A172 (cell line): Measurements from ENCODE around the gene KANK4. TPM values are rescaled to one million over a fixed set of nuclear protein-coding genes. Genes with fewer than 3 reads are reported as not detected.

ENCODE experiments used
- DNase-seq: peaks from one replicate; pipeline ENCODE4 v3.0.0-alpha.2; 2015; ENCODE audit warnings: low spot score
- total RNA-seq: library from RNA; depleted of rRNA; stranded (reverse); fragments of >200 nt; shearing (Covaris generic); gene quantifications from 2 replicates; pipeline ENCODE4 v1.2.3, GENCODE V29; 2014

The KANK4 gene
- total RNA-seq, 1 experiment from 2014 or later, result 0.09 TPM

DNA sequence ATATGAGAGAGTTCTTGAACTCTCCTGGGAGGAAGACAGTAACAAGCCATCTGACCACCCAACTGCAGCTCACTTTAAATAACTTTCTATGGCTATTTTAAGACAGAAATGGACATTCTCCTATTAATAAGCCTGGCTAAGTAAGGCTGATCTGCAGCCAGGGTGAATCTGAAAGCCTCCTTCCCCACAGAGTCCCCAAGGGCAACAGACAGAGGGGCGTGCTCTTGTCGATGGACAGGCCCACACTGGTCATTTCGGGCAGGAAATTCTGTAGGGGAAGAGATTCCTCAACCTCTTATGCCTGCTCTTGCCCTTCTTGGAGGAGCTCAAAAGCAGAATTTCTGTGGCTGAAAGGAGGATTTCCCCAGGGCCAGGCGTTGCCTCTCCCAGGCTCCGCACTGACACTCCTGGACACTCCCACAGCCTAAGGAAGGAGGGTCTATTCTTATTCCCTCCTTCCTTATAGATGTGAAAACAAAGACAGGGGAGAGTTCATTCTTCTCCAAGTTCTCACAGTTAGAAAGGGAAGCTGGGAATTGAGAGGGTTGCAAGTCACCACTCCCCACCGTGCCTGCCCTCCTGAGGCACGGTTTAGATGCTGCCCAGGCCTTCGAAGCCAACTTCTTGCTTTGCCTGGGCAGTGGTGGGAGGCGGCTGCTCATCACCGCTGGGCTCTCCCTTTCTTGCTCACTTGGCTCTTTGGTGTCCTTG, 17.9 kb upstream of the KANK4 start:
- DNase-seq, result no peak

DNA sequence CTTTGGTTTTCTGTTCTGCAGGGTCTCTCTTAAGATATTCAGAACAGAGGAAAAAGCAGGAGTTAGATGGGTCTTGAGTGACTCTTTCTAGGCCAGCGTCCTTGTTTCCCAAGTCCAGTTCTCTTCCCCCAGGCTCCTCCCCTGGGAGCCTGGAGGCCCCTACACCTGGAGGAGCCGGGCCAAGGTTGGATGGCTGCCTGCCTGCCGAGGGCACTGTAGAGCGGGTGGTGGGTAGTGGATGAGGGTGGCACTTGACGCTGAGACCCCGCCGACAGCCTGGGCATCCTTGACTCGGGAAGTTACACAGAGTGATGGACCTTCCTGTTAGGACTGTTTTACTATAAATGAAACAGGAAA, 17.4 kb upstream of the KANK4 start:
- DNase-seq, result no peak

DNA sequence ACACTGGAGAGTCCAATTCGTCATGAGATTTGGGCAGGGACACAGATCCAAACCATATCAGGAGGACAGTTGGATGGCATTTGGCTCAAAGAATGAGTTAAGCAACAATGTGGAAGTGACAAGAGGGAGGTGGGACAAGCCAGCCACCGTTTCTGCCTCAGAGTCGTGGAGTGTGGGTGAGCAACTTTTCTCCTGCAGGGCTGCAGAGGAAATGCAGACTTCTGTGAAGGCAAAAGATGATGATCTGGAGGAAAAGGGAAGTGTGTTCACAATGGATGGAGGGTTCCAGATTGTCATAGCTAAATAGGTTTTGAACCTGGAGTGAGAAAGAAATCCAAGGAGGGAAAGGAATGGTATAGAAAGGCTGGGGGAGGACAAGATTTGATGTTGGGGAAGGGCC, 16.4 kb upstream of the KANK4 start:
- DNase-seq, result no peak

DNA sequence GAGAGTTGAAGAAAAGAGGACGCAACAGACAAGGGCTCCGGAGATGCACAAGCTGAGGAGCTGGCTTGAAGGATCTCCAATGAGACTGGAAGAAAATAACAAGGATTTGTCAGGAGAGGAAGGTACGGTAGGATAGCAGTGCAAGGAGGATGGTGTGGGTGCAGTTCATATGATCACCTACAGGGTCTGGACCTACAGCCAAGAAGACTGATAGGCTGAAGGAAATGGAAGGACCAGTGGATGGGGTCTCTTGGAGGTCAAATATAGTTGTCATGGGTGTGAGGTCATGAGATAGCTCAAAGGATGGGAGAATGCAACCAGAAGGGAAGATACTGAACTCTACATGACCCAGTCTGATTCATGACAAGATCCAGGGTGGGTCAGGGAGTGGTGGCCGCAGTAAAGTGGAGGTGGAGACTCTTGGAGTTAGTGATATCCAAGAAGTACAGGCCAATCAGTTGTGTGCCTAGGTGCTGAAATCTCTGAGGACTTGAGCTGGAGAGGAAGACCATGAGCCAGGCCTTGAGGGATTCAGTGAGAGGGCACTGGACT, 15.3 kb upstream of the KANK4 start:
- DNase-seq, result no peak

DNA sequence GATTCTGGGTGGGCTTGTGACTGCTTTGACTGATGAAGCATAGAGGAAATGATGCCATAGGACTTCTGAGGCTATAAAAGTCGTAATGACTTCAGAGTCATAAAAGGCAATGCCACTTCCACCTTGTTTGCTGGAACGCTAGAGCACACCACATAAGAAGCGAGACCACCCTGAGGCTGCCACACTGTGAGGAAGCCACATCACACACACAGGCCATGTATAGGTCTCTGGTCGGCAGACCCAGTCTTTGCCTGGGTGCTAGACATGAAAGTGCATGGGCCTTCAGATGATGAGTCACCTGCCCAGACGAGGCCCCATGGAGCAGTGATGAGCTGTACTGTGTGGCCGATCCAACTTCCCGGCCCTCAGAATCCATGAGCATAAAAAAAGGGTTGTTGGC, 14.2 kb upstream of the KANK4 start:
- DNase-seq, result peak; percentile 31

DNA sequence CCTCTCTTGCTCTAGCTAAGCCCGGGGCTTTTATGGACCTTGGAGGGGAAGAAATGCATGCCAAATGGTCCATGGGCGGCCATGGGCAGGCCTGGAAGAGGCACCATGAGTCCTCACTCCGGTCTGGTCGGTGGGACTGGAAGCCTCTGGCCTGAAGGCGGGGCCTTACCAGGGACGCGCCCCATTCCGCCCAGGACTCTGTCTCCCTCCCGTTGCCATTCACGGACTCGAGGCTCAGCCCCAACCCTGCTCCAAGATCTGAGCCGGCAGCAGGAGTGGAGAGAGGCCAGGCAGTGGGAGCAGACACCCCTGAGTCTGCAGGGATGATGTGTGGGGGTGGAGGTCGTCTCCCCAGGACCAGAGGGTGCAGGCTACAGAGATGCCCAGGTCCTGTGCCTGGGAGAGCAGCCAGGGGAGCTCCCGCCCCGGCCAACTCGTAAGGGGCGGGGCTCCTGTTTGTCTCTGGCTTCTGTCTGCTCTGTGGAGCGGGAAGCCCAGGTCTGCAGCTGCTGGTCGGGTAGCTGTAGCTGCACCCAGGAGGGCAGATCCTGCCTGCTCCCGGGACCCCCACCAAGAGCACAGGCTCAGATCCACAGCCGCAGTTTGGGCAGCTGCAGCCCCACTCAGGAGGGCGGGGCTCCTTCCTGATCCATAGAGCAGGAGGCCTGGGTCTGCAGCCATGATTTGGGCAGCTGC, 8.3 kb upstream of the KANK4 start:
- DNase-seq, result no peak

DNA sequence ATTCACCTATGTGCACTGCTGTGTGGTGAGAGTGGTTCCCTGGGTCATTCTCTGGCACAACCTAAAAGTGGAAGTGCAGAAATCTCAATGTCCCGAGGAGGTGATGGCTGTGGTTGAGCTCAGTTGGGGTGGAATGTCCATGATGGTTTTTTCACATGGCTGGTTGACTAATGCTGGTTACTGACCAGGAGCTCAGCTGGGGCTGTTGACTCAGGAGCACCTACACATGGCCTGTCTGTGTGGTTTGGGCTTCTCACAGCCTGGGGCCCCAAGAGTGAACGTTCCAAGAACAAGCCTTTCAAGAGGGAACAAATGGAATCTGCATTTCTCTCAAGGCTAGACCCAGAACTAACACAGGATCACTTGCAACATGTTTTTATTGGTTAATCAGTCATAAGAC, 6.4 kb upstream of the KANK4 start:
- peak; percentile 51 for DNase-seq

DNA sequence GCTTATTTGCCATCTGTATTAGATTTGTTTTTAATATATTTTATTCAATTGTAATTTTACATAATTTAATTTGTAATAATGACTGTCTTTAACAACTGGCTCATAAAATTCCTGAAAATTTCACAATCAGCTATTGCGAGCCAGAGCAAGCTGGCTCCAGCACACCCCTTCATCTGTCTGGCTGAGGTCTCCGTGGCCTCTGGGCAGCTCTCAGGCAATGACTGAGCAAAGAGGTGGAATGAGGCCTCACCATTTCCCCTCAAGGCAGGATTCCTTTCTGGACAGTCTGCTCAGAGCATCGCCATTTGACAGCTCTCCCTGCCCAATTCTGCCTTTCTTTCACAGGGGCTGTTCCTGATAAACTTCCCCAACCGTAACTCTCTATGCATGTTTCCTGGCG, 5.8 kb upstream of the KANK4 start:
- DNase-seq, result peak; percentile 25

DNA sequence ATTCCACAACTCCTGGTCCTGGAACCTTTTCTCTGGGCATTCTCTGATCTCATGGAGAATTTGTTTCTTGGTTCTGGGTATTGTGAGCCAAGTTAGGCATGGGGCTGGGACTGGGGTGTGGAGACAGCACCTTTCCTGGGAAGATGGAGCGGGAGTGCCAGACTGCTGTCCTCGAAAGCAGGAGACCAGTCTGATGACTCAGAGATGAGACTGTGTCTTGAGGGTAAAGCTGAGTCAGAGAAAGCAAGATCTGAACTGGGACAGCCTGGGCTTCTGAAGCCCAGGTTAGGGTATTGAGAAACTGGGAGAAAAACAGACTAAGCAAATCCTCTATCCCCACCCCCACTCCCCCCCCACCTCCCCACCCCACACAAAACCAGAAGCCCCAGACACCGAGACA, 2.2 kb upstream of the KANK4 start:
- peak; percentile 83 for DNase-seq

DNA sequence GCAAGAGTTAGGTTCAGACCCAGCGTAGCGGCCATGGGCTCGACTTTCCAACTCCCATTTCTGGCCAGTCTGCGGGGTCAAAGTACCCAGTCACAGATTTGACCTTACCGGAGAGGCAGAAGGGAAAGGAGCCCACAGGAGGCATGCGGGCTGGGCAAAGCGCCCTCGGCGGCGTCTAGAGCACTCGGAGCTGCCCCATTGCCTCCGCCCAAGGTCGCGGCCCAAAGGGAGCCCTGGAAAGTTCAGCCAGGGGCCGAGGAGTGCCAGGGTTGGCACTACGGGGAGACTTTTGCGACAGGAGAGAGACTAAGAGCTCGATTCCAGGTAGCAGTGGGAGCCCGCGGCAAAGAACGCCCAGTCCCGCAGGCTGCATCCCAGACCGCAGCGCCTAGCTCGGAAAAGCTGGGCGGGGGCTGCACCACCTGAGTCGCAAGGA, 896 bp downstream of the KANK4 start:
- DNase-seq, result no peak

DNA sequence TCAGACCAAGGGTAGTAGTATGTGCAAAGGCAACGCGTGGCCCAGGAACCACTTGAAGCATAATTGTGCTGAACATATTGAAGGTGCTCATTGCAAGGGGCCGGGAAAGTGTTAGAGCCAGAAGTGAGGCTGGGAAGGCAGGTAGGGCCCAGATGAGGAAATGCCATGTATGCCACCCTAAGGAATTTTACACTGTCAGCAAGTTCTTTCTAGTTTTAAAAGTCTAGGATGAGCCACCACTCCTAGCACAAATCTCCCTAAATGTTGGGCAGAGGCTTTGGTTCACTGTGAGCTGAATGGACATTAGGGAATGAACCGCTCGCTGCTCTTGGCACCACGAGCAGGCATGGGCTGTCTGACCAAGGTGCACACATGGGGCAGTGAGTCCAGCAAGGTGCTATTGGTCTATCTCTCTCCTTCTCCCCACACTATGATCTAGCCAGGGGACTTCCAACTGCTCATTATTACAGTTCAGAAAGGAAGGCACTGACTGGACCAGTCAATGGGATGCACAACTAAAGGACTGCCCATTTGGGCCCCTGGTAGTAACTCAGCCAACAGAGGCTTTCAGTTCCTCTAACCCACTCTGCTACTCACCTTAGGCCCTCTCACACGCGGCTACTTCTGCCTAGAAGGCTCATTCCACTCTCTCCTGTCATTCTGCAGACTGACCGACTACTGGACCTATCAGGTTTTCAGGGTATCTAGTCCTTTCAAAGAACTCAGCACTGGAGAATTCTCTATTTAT, 2.0 kb downstream of the KANK4 start:
- DNase-seq, result no peak

DNA sequence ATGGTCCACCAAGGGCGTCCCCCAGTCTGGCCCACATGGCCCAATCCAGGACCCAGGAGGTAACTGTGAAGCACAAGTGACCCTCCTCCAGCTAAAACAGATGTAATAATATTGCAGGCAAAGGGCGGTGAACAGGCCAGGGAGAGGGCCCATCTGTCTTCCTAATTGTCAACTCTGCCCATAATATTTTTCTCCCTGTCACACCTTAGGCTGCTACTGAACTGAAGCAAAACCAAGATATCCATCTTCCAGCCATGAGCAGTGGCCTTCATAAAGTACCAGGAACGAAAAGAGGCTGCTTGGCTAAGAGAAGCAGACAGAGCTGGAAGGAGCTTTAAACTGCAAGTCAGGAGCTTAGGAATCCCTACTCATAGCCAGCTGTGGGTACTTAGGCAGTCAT, 3.1 kb downstream of the KANK4 start:
- DNase-seq, result no peak

DNA sequence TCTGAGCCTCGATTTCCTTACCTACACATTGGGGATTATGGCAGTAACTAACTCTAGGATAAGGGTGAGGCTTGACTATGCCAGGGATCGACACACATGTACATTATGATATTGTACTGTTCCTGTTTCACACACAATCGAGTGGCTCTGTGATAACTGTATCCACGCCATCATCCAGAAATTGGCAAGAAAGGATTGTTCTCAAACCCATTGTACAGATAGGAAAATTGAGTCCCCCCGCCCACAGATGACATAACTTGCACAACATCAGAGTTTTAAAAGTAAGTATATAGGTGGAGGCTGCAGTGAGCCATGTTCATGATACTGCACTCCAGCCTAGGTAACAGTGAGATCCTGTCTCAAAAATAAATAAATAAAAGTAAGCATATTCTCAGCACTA, 3.8 kb downstream of the KANK4 start:
- DNase-seq, result no peak

DNA sequence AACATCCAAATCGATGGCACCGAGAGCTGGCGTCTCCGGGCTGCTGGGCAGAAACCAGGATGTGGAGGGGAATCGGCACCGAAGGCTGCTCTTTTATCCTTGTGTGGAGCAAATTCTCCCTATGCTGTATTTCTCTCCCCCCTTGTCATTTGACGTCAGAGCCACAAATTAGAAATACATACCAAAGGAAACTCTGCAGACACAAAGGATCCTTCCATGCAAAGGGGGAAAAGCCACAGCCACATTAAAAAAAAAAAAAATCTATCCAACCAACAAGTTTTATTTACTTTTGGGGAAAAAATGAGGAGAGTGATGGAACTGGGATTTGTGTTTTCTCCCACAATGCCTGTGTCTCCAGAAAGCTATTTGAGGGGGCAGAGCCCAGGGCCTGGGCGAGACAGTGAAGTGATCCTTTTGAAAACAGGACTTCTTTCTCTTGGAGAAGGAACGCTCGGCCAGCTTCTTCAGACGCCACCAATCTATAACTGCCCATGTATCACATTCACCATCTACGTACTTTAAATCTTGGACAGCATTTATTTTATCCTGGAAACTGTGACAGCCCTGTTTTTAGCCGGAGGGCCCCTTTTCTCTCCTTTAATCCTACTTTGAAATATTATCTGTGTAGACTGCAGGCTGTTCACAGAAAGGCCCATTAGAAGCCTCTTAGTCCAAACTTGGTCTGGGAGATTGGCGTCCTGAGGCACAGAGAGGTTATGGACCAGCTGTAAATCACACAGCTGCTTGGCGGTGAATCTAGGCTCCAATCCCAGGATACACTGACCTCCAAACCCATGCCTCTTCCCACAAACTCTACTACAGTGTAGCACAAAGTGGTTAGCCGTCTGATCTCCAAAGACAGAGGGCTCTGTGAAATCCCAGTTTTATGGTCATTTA, 4.5 kb downstream of the KANK4 start:
- no peak for DNase-seq

DNA sequence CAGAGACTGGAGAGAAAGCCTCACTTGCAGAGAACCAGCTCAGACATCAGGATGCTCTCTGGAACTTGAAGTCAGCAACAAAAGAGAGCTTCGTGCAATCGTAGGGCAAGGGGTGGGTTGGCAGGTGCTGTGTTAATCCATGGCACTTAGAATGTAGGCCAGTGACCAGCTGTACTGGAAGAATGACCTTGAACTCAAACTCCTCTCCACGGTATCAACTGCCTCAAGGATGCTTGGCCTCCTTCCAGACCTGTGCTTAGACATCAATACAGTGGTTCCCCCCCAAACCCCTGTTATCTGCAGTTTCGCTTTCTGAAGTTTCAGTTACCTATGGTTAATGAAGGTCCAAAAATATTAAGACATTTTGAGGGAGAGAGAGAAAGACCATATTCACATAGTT, 6.5 kb downstream of the KANK4 start:
- DNase-seq, result no peak

DNA sequence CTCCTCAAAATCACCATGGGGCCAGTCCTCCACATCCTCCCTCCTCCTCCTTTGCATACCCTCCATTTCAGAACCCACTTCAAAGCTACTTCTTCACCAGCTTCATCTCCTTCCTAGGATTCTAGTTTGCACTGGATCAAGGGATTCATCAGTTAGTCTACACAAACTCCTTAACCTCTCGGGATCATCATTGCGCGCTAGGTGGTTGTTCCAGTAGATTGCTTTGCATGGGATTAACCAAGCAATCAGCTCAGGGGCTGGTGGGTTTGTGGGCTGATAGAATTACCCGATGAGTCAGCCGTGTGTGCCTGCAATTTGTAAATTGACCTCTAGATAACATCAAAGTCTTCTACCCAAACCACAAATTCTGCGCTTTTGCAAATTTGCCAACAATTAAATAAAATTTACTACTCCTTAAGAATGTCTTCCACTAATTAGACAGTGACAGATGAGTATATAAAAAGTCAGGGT, 7.7 kb downstream of the KANK4 start:
- peak; percentile 11 for DNase-seq

DNA sequence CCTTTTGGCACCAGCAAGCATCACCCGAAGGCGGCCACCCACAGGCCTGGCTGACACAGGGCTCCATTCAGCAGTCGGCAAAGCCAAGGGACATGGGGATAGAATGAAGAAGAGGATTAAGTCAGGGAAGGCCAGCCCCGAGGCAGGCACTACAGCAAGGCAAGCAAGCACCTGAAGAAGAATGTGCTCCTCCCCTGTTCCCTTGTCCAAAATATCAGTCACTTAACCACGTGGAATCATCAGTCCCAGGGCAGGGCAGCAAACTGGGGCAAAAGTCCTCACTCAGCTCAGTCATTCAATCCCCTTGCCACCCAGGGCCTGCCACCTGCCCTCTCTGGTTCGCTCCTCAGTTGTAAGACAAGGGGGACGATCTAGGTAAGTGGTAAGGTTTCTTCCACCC, 9.3 kb downstream of the KANK4 start:
- no peak for DNase-seq

DNA sequence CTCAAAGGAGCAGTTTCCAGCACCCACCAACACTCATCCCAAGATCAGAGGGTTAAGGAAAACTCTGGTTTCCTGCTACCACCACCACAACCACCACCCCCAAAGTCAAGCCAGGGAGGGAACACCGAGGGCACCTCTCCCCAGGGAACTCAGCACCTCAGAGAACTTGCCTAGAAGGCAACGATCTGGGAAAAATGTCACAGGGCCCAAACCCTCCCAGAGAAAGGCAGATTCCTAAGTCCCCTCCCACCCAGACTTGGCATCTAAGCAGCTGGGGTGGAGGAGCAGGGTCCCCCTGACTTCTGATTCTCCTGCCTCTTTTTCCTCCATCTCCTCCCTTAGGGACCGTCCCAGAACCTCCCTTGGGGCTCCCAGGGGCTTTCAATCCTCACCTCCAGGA, 10.6 kb downstream of the KANK4 start:
- no peak for DNase-seq

DNA sequence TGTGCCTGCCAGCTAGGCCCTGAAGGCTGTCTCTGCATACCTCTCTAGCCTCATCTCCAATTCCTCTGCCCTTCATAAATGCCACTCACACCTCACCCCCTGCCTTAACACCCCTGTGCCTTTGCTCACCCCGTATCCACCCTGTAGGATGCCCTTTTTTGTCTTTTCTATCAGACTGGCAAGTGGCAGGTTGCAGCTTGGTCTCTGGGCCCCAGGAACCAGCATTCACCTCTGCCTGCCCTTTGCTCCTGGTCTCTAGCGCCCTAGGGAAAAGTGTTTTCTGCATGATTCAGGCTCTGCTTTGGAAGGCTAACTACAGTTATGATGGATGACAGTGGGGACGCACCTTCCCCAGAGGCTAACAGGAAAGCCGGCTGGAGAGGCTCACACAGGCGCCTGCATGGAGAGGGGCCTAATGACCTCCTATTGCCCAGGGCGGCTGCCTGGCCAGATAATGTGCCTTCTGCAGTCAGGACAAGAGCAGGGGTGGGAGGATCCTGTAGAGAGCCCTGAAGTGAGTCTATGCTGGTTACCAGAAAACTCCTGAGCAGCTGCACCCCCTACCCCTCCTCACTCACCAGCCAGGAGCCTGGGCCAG, 11.2 kb downstream of the KANK4 start:
- peak; percentile 8 for DNase-seq

DNA sequence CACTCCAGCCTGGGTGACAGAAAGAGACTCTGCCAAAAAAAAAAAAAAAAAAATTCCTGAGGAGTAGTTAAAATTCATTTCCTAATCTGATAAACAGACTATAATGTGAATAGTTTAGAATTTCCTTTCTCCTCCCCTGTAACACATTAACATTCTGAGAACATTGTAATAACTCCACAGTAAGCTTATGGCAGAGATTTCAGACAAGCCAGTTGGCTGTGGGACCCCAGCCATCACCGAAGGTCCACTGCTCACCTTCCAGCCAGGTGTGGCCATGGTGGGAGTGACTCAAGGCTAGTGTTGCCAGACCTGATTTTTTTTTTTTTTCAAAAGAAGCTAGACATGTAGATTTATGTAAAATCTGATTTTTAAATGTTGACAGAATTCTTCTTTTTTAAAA, 11.8 kb downstream of the KANK4 start:
- DNase-seq, result no peak

DNA sequence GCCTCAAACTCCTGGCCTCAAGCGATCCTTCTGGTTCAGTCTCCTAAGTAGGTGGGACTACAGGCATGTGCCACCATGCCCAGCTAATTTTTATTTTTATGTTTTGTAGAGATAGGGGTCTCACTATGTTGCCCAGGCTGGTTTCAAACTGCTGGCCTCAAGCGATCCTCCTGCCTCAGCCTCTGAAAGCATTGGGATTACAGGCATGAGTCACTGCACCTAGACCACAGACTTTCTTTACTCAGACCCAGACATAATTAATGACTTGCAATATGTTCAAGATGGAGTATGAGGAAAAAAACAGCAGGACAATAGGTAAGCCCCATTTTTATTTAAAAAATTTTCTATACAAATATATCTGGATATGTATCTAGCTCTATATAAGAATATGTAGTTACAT, 13.2 kb downstream of the KANK4 start:
- DNase-seq, result peak; percentile 11
